Ishikawa (cell line): ENCODE measurements around the gene MELTF.
A peak's percentile ranks its signal among the peaks of the same experiment; 100 is the strongest.

Experiments
- CEBPB ChIP-seq: IDR thresholded peaks from 2 replicates; pipeline ENCODE4 v1.6.1; 2012
- CREB1 ChIP-seq: IDR thresholded peaks from 2 replicates; pipeline ENCODE4 v1.6.1; 2012; ENCODE audit warnings: low read depth
- EGR1 ChIP-seq: IDR thresholded peaks from 2 replicates; pipeline ENCODE4 v1.6.1; 2012
- EP300 ChIP-seq: IDR thresholded peaks from 2 replicates; pipeline ENCODE4 v1.6.1; 2012; ENCODE audit warnings: borderline replicate concordance
- FOXM1 ChIP-seq: IDR thresholded peaks from 2 replicates; pipeline ENCODE4 v1.6.1; 2012; ENCODE audit warnings: low read depth, borderline replicate concordance
- NFIC ChIP-seq: IDR thresholded peaks from 2 replicates; pipeline ENCODE4 v1.6.1; 2012
- RAD21 ChIP-seq: IDR thresholded peaks from 2 replicates; pipeline ENCODE4 v1.6.1; 2012; ENCODE audit warnings: low read depth
- TAF1 ChIP-seq: IDR thresholded peaks from 2 replicates; pipeline ENCODE4 v1.6.1; 2012; ENCODE audit warnings: low read depth, mild to moderate bottlenecking
- TCF12 ChIP-seq: IDR thresholded peaks from 2 replicates; pipeline ENCODE4 v1.6.1; 2012; ENCODE audit warnings: low read depth
- TEAD4 ChIP-seq: IDR thresholded peaks from 2 replicates; pipeline ENCODE4 v1.6.1; 2012
- YY1 ChIP-seq: IDR thresholded peaks from 2 replicates; pipeline ENCODE4 v1.6.1; 2012; ENCODE audit warnings: low read depth
- ZBTB7A ChIP-seq: IDR thresholded peaks from 2 replicates; pipeline ENCODE4 v1.6.1; 2012; ENCODE audit warnings: low read depth
- TF ChIP-seq, protein P1 (sequence below): IDR thresholded peaks from 2 replicates; pipeline ENCODE4 v1.6.1; 2012; ENCODE audit warnings: low read depth, mild to moderate bottlenecking
- TF ChIP-seq, protein P2 (sequence below): IDR thresholded peaks from 2 replicates; pipeline ENCODE4 v1.6.1; 2012
- TF ChIP-seq, protein P3 (sequence below): IDR thresholded peaks from 2 replicates; pipeline ENCODE4 v1.6.1; 2012

Gene MELTF

DNA sequence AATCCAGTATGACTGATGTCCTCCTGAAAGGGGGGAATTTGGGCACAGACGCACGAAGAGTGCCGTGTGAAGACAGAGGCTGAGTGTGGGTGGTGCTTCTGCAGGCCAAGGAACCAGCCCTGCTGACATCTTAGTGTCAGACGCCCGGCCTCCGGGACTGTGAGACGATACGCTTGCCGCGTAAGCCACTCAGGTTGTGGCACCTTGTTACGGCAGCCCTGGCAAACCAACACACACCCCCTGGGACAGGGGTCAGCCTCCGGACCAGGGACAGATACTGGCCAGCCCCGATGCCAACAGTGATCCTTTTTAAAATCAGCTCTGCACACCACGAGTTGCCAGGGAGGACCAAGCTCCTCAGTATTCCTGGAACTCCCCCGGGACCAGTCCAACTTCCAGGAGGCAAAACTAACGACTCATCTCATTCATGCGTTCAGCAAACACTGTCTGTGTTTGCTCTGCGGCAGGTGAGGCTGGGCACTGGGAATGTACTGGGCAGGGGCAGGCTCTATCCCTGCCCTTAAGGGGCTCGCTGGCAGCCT is 39.8 kb downstream of the MELTF start:
- TF ChIP-seq EGR1, result no peak
- TF ChIP-seq RAD21, result no peak
- TF ChIP-seq YY1, result no peak
- TF ChIP-seq, protein P1, sequence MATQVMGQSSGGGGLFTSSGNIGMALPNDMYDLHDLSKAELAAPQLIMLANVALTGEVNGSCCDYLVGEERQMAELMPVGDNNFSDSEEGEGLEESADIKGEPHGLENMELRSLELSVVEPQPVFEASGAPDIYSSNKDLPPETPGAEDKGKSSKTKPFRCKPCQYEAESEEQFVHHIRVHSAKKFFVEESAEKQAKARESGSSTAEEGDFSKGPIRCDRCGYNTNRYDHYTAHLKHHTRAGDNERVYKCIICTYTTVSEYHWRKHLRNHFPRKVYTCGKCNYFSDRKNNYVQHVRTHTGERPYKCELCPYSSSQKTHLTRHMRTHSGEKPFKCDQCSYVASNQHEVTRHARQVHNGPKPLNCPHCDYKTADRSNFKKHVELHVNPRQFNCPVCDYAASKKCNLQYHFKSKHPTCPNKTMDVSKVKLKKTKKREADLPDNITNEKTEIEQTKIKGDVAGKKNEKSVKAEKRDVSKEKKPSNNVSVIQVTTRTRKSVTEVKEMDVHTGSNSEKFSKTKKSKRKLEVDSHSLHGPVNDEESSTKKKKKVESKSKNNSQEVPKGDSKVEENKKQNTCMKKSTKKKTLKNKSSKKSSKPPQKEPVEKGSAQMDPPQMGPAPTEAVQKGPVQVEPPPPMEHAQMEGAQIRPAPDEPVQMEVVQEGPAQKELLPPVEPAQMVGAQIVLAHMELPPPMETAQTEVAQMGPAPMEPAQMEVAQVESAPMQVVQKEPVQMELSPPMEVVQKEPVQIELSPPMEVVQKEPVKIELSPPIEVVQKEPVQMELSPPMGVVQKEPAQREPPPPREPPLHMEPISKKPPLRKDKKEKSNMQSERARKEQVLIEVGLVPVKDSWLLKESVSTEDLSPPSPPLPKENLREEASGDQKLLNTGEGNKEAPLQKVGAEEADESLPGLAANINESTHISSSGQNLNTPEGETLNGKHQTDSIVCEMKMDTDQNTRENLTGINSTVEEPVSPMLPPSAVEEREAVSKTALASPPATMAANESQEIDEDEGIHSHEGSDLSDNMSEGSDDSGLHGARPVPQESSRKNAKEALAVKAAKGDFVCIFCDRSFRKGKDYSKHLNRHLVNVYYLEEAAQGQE, result no peak
- no peak for TF ChIP-seq TEAD4
- TF ChIP-seq TCF12, result no peak
- TF ChIP-seq, protein P2, sequence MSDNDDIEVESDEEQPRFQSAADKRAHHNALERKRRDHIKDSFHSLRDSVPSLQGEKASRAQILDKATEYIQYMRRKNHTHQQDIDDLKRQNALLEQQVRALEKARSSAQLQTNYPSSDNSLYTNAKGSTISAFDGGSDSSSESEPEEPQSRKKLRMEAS, result no peak
- TF ChIP-seq TAF1, result no peak
- TF ChIP-seq CEBPB, result no peak
- TF ChIP-seq NFIC, result no peak
- no peak for TF ChIP-seq ZBTB7A
- TF ChIP-seq FOXM1, result no peak

- TF ChIP-seq RAD21, result peak; percentile 56
- TF ChIP-seq, protein P2, result 0 out of 2 replicates have a peak, but pooled peaks have one; percentile 32
- no peak for TF ChIP-seq TCF12
Measured at GRCh38 chr3:196988241-196989029, 41.2 kb downstream of the MELTF start.

DNA sequence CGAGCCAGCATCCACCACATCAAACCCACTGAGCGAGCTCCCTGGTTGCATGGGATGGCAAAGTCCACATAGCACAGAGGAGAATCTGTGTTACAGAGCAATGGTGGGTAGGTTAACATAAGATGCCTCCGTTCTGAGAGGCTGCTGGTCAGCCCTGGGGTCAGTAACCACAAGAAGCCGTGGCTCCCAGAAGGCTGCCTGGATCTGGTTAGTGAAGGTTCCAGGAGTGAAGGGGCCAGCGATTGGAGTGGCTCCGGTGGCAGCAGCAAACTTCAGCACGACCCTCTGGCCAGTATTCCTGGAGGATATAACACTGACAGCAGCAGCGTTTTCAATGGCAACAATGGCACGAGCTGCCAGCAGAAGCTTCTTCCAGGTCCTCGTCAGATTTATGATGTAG is 42.6 kb downstream of the MELTF start:
- TF ChIP-seq EGR1 (no peak), NFIC (no peak), TAF1 (no peak), YY1 (no peak), EP300 (no peak), TCF12 (no peak), TEAD4 (no peak), ZBTB7A (no peak), CREB1 (no peak), FOXM1 (no peak), RAD21 (no peak)
- TF ChIP-seq, protein P2, result no peak
- TF ChIP-seq, protein P3, sequence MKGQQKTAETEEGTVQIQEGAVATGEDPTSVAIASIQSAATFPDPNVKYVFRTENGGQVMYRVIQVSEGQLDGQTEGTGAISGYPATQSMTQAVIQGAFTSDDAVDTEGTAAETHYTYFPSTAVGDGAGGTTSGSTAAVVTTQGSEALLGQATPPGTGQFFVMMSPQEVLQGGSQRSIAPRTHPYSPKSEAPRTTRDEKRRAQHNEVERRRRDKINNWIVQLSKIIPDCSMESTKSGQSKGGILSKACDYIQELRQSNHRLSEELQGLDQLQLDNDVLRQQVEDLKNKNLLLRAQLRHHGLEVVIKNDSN, result no peak
- TF ChIP-seq, protein P1, result no peak

- TF ChIP-seq CEBPB (0 out of 2 replicates have a peak, but pooled peaks have one; percentile 5), TEAD4 (no peak)
Measured at GRCh38 chr3:196985954-196986885, 43.4 kb downstream of the MELTF start.

- TF ChIP-seq FOXM1, result no peak
Measured at GRCh38 chr3:196985298-196985697, 44.3 kb downstream of the MELTF start.

- TF ChIP-seq RAD21 (no peak), NFIC (no peak), CREB1 (no peak), FOXM1 (no peak), EGR1 (no peak), ZBTB7A (no peak)
- TF ChIP-seq, protein P3, result no peak
Measured at GRCh38 chr3:196983186-196983585, 46.4 kb downstream of the MELTF start.
